Measurements from ENCODE around the gene GRAP2. TPM values are rescaled to one million over a fixed set of nuclear protein-coding genes. Genes with fewer than 3 reads are reported as not detected.

GRAP2 gene
- total and polyA plus RNA-seq, 2 of the 13 experiments (the other 11 are each of a cell fraction or from before 2014, with no cell fraction given): 0.15 TPM; not detected in 1

DNA sequence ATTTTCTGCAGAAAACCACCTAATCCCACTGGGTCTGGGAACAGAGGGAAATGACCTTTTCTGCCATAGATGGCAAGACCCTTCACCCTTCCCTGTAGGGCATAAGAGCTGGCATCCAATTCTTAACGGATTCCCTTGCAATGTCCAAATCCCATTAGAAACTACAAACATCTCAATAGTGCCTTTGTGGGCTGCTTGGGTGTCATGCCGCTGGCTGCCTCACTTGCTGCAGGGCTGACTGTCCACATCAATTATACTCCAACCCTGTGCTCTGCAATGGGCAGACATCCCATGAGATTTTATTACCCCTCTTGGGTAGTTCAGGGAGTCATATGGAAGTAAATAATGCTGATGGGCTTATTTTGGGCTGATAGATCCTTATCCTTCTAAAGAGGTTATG, 7.3 kb downstream of the GRAP2 start (continued):
- TF ChIP-seq ZNF781 (CRISPR knock-in tag; IDR thresholded peaks at IDR 0.05; ENCODE audit: borderline replicate concordance, not compliant biosample characterization) (no peak), ZNF3 (CRISPR knock-in tag; IDR thresholded peaks at IDR 0.05) (no peak), U2AF1 (optimal IDR thresholded peaks at IDR 0.05; ENCODE audit: low read depth, low read length) (no peak), TMF1 (CRISPR knock-in tag; IDR thresholded peaks at IDR 0.05; ENCODE audit: low read depth) (no peak), PAX8 (CRISPR knock-in tag; IDR thresholded peaks at IDR 0.05; ENCODE audit: borderline replicate concordance) (no peak), EEA1 (CRISPR knock-in tag; IDR thresholded peaks at IDR 0.05; ENCODE audit: borderline replicate concordance) (no peak), KLF11 (CRISPR knock-in tag; IDR thresholded peaks at IDR 0.05) (no peak), SIN3B (IDR thresholded peaks at IDR 0.05; ENCODE audit: low read length) (no peak), REST (IDR thresholded peaks at IDR 0.05; ENCODE audit: borderline replicate concordance in 1 of 2, low read depth in 1 of 2, low read length in 2 of 2) (no peak), ZNF572 (CRISPR knock-in tag; IDR thresholded peaks at IDR 0.05) (no peak), NAIF1 (CRISPR knock-in tag; IDR thresholded peaks at IDR 0.05; ENCODE audit: borderline replicate concordance) (no peak)

GRCh38 chr22:39908737-39909136, 7.9 kb downstream of the GRAP2 start:
- intact Hi-C loops (cut with micrococcal nuclease; ENCODE audit: unreplicated experiment) (loop anchor here (5.0 kb wide), 1 partner anchor 559 kb away; no protein-coding TSS in a partner anchor), in situ Hi-C loops (cut with HindIII; ENCODE audit: extremely low pct_ligation_motif_present, low pct_unique_long_range_greater_than_20kb) (no loop called here)
- no peak overlapping the region for H3K4me2 ChIP-seq (ENCODE audit: low read depth, low read length)
- no peaks in the 10 kb centered on the region for H4K20me1 ChIP-seq (ENCODE audit: insufficient read depth, low read length)
- ATAC-seq (no peak), DNase-seq (ENCODE audit: low spot score) (no peak), FAIRE-seq (no peak)
- no peak overlapping the region for H2AFZ ChIP-seq (ENCODE audit: low read length)
- H3K4me1 ChIP-seq (ENCODE audit: insufficient read depth, low read length): no peaks in the 10 kb centered on the region
- H3K27me3 ChIP-seq (ENCODE audit: control insufficient read depth in 1 of 2, insufficient read depth in 2 of 2, low read length in 2 of 2): peaks cover 0 to 25% of the 10 kb centered on the region in 2 experiments; a peak in 4 of 5 replicates
- WGBS (ENCODE audit: low lambda C conversion rate): 4% methylated on average over 5 of the region's 5 CpGs
- POLR2A ChIA-PET: no interaction called here
- H3K79me2 ChIP-seq (ENCODE audit: insufficient read depth, low read length): no peaks in the 10 kb centered on the region
- no peaks in the 10 kb centered on the region for H3K9me3 ChIP-seq (ENCODE audit: low read length)
- CTCF ChIA-PET (ENCODE audit: low intra/inter-chr PET ratio, low total read pairs): no interaction called here
- no peak overlapping the region for H3K27ac ChIP-seq (ENCODE audit: extremely low read length, insufficient read depth, low read length)
- H3K4me3 ChIP-seq (replicated peaks in 1 of 3; ENCODE audit: insufficient read depth in 1 of 3, low read depth in 2 of 3, low read length in 3 of 3): no peak overlapping the region
- no peaks in the 10 kb centered on the region for H3K36me3 ChIP-seq (replicated peaks in 1 of 2; ENCODE audit: control insufficient read depth in 1 of 2, insufficient read depth in 2 of 2, low read length in 2 of 2)
- H3K9ac ChIP-seq (ENCODE audit: insufficient read depth, low read depth, low read length): no peak overlapping the region
- no TSS peak for BruUV-seq (replicated peaks)
- TF ChIP-seq NR2F1 (CRISPR knock-in tag; IDR thresholded peaks at IDR 0.05): no peak
- TF ChIP-seq EHMT2 (IDR thresholded peaks at IDR 0.05; ENCODE audit: borderline replicate concordance, low read depth, low read length): no peak
- no peak for TF ChIP-seq CREM (IDR thresholded peaks at IDR 0.05)
- no peak for TF ChIP-seq CREM (CRISPR knock-in tag; IDR thresholded peaks at IDR 0.05)
- TF ChIP-seq, protein P1, sequence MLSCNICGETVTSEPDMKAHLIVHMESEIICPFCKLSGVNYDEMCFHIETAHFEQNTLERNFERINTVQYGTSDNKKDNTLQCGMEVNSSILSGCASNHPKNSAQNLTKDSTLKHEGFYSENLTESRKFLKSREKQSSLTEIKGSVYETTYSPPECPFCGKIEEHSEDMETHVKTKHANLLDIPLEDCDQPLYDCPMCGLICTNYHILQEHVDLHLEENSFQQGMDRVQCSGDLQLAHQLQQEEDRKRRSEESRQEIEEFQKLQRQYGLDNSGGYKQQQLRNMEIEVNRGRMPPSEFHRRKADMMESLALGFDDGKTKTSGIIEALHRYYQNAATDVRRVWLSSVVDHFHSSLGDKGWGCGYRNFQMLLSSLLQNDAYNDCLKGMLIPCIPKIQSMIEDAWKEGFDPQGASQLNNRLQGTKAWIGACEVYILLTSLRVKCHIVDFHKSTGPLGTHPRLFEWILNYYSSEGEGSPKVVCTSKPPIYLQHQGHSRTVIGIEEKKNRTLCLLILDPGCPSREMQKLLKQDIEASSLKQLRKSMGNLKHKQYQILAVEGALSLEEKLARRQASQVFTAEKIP (CRISPR knock-in tag; IDR thresholded peaks at IDR 0.05; ENCODE audit: borderline replicate concordance): no peak
- no peak for TF ChIP-seq ZNF605 (CRISPR knock-in tag; IDR thresholded peaks at IDR 0.05)
- TF ChIP-seq IRF1 (CRISPR knock-in tag; IDR thresholded peaks at IDR 0.05; ENCODE audit: low read depth): no peak

Measured in HepG2 (cell line).